22Rv1 (cell line): ENCODE results near the gene C1QTNF3.

ENCODE experiments used
- CTCF ChIP-seq: fragments of 450-650 bp; IDR thresholded peaks from 2 replicates; pipeline ENCODE4 v1.5.1; 2017; ENCODE audit warnings: mild to moderate bottlenecking
- ZFX ChIP-seq: fragments of 450-650 bp; IDR thresholded peaks from 2 replicates; pipeline ENCODE4 v1.6.1; 2017; ENCODE audit warnings: antibody characterized with exemption, borderline replicate concordance

- TF ChIP-seq CTCF (no peak), ZFX (no peak)
Measured at GRCh38 chr5:33980030-33980429, 63.0 kb downstream of the C1QTNF3 start.
